K562 (cell line): Measurements from ENCODE around the gene MEF2D. TPM values are rescaled to one million over a fixed set of nuclear protein-coding genes. Genes with fewer than 3 reads are reported as not detected.

Experiments
- BRCA1 ChIP-seq, 2 experiments: fragments of 450-650 bp in 1 of 2; sonication (generic) in 1 of 2; formaldehyde crosslinking in 1 of 2; IDR thresholded peaks; 2 replicates each; pipeline versions ENCODE4 v1.5.0 to v1.6.1; 2017 to 2020; ENCODE audit warnings: mild to moderate bottlenecking in 1 of 2, missing genetic modification reagents in 1 of 2
- CEBPG ChIP-seq, 3 experiments: fragments of 200-800 bp in 1 of 3; sonication (Bioruptor generic) in 1 of 3; sonication (generic) in 1 of 3; formaldehyde crosslinking in 1 of 3; IDR thresholded peaks in 2 of 3; conservative IDR thresholded peaks in 1 of 3; 2 replicates each; pipeline versions ENCODE4 v1.6.1 to v1.8.0; 2016 to 2022; ENCODE audit warnings: missing compliant biosample characterization in 2 of 3, missing genetic modification characterization in 2 of 3, mild to moderate bottlenecking in 1 of 3, missing genetic modification reagents in 1 of 3
- E2F6 ChIP-seq, 2 experiments: IDR thresholded peaks; 2 replicates each; pipeline ENCODE4 v1.6.1; 2011; ENCODE audit warnings: borderline replicate concordance in 1 of 2, control low read depth in 1 of 2, low read depth in 1 of 2, low read length in 1 of 2, mild to moderate bottlenecking in 1 of 2, mixed read lengths in 1 of 2, moderate library complexity in 1 of 2; ENCODE audit not compliant: insufficient read depth in 1 of 2, insufficient read length in 1 of 2, poor library complexity in 1 of 2, severe bottlenecking in 1 of 2; ENCODE audit errors: extremely low read depth in 1 of 2
- ETV1 ChIP-seq: fragments of 450-650 bp; conservative IDR thresholded peaks from 2 replicates; pipeline ENCODE4 v1.6.1; 2016; ENCODE audit warnings: missing genetic modification characterization, control low read depth, low read depth, missing compliant biosample characterization
- HNRNPLL ChIP-seq: fragments of 200-400 bp; formaldehyde crosslinking; IDR thresholded peaks from 2 replicates; pipeline ENCODE4 v1.6.1; 2017; ENCODE audit warnings: low read length, low read depth, mild to moderate bottlenecking; ENCODE audit not compliant: poor library complexity, severe bottlenecking
- ID3 ChIP-seq, 2 experiments: fragments of 250-450 bp in 1 of 2; fragments of 450-650 bp in 1 of 2; sonication (Bioruptor Pico) in 1 of 2; IDR thresholded peaks; 2 replicates each; pipeline versions ENCODE4 v1.6.1 to v1.8.0; 2016 to 2021; ENCODE audit warnings: mild to moderate bottlenecking in 2 of 2, moderate library complexity in 2 of 2, missing compliant biosample characterization in 1 of 2, missing genetic modification characterization in 1 of 2
- KLF1 ChIP-seq: fragments of 450-650 bp; IDR thresholded peaks from 2 replicates; pipeline ENCODE4 v1.6.1; 2016; ENCODE audit warnings: missing genetic modification characterization, missing compliant biosample characterization
- MAZ ChIP-seq, 2 experiments: fragments of 450-650 bp in 1 of 2; sonication (generic) in 1 of 2; formaldehyde crosslinking; IDR thresholded peaks in 1 of 2; conservative IDR thresholded peaks in 1 of 2; 2 replicates each; pipeline versions ENCODE4 v1.4.0 to v1.5.0; 2020; ENCODE audit warnings: mild to moderate bottlenecking in 1 of 2, missing genetic modification reagents in 1 of 2
- MEF2D ChIP-seq: conservative IDR thresholded peaks from 2 replicates; pipeline ENCODE4 v1.6.1; 2016; ENCODE audit warnings: low read depth, missing genetic modification characterization, missing compliant biosample characterization
- PHTF2 ChIP-seq: fragments of 250-450 bp; sonication (Bioruptor Pico); IDR thresholded peaks from 2 replicates; pipeline ENCODE4 v1.5.0; 2021; ENCODE audit warnings: mild to moderate bottlenecking
- SIRT6 ChIP-seq: IDR thresholded peaks from one replicate; pipeline ENCODE4 v1.6.1; 2012; ENCODE audit warnings: low read depth, mild to moderate bottlenecking, control low read depth, inconsistent platforms, low read length, moderate library complexity
- SMAD2 ChIP-seq: fragments of 150-350 bp; IDR thresholded peaks from 2 replicates; pipeline ENCODE4 v1.6.1; 2014; ENCODE audit warnings: low read depth, mild to moderate bottlenecking, low read length
- STAG1 ChIP-seq: sonication (generic); formaldehyde crosslinking; IDR thresholded peaks from 2 replicates; pipeline ENCODE4 v1.5.0; 2020; ENCODE audit warnings: missing genetic modification reagents, borderline replicate concordance
- SUPT5H ChIP-seq: fragments of 450-650 bp; IDR thresholded peaks from 2 replicates; pipeline ENCODE4 v1.6.1; 2016
- TBP ChIP-seq: optimal IDR thresholded peaks from 2 replicates; pipeline ENCODE3; 2011; ENCODE audit warnings: low read depth, low read length, improper control_type of control experiment
- TCFL5 ChIP-seq: fragments of 250-450 bp; sonication (Bioruptor Pico); conservative IDR thresholded peaks from 2 replicates; pipeline ENCODE4 v1.6.1; 2021; ENCODE audit warnings: mild to moderate bottlenecking, moderate library complexity, matching md5 sums
- TEAD4 ChIP-seq, 2 experiments: sonication (generic) in 1 of 2; formaldehyde crosslinking in 1 of 2; IDR thresholded peaks; 2 replicates each; pipeline versions ENCODE4 v1.6.1 to v1.8.0; 2012 to 2022; ENCODE audit warnings: borderline replicate concordance in 1 of 2, inconsistent platforms in 1 of 2, low read length in 1 of 2, mild to moderate bottlenecking in 1 of 2, missing genetic modification reagents in 1 of 2
- TRIM28 ChIP-seq: fragments of 450-650 bp; IDR thresholded peaks from 2 replicates; pipeline ENCODE4 v1.6.1; 2017
- ZBTB7A ChIP-seq: IDR thresholded peaks from 2 replicates; pipeline ENCODE4 v1.6.1; 2011; ENCODE audit warnings: low read depth, mild to moderate bottlenecking, low read length, moderate library complexity, borderline replicate concordance; ENCODE audit not compliant: control insufficient read depth
- ZC3H11A ChIP-seq: IDR thresholded peaks from 2 replicates; pipeline ENCODE4 v1.6.1; 2012; ENCODE audit warnings: low read depth, low read length, improper control_type of control experiment
- ZNF239 ChIP-seq: fragments of 250-450 bp; sonication (Bioruptor Pico); IDR thresholded peaks from 2 replicates; pipeline ENCODE4 v1.4.0; 2020; ENCODE audit warnings: mild to moderate bottlenecking
- ZNF699 ChIP-seq: fragments of 250-450 bp; sonication (Bioruptor Pico); IDR thresholded peaks from 2 replicates; pipeline ENCODE4 v1.8.0; 2021; ENCODE audit warnings: mild to moderate bottlenecking, moderate library complexity; ENCODE audit not compliant: insufficient replicate concordance
- polyA plus RNA-seq, 8 experiments: library from polyadenylated mRNA; depleted of rRNA in 4 of 8; stranded (reverse) in 5 of 8; unstranded in 3 of 8; fragments of >200 nt; fragmentation: Nextera tagmentation in 2 of 8; fragmentation: Illumina TruSeq in 1 of 8; extraction: Ambion mirVana in 2 of 8; extraction: Trizol in 1 of 8; gene quantifications; 2 replicates each; pipeline versions ENCODE4 v1.2.1 to v1.2.3, GENCODE V29; 2011 to 2014; ENCODE audit warnings: inconsistent platforms in 1 of 8, missing spikeins in 1 of 8
- total RNA-seq, 7 experiments: library from RNA; depleted of rRNA in 6 of 7; stranded (reverse); fragments of >200 nt in 6 of 7; fragmentation: Illumina TruSeq in 2 of 7; extraction: Trizol in 2 of 7; gene quantifications; 2 replicates each; pipeline versions ENCODE4 v1.2.1 to v1.2.3, GENCODE V29; 2011 to 2021; ENCODE audit warnings: low replicate concordance in 1 of 7
- TF ChIP-seq, protein P1 (sequence below): fragments of 250-450 bp; sonication (Bioruptor Pico); IDR thresholded peaks from 2 replicates; pipeline ENCODE4 v1.6.1; 2021; ENCODE audit warnings: mild to moderate bottlenecking

MEF2D gene
- total and polyA plus RNA-seq, 9 of the 15 experiments (the other 6 are each of a cell fraction or from before 2014, with no cell fraction given) = 0.10 to 19.5 (median 2.6) TPM

DNA sequence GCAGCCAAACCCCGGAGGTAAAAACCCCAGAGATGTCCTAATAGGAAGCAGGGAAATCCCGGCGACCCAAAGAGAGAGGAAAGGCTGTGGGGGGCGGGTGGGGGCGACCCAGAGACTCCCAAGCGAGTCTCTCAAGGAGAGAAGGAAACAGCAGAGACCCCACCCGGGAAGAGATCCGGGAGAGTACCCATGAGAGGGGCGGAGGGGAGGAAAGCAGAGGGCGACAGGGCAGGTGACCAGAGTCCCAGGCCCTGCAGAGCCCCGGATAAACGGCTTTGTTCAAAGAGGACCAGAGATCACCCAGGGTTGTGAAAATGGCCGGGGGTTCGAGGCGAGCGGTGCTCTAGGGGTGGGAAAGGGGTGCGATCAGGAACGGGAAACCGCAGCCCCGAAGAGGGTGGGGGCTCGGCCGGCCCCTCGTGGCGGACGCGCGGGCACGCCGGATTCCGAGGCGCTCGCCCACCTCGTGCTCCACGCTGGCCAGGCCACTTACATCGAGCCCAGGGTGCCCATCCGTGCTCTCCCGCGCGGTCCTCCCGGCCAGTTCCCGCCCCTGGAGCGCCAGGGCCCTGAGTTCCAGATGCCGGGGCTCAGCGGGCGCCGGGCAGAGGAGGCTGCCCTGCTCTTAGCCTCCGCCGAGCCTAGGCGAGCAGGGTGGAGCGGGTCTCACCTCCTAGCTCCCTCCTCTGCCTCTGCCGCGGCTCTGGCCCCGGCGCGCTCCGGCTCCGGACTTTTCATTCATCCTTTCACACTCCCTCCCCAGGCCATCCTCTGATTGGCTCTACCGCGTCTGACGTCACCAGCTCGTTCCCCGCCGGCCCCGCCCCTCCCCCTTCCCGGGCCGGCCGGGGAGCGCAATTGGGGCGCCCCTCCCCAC, 79.3 kb downstream of the MEF2D start (continued):
- TF ChIP-seq E2F6 (IDR thresholded peaks at IDR 0.05; ENCODE audit: borderline replicate concordance in 1 of 2, extremely low read depth in 1 of 2, insufficient read depth in 1 of 2, insufficient read length in 1 of 2, low read depth in 1 of 2, low read length in 1 of 2, poor library complexity in 1 of 2, severe bottlenecking in 1 of 2) (peak; percentile 88 to 93), KLF1 (tag) (no peak), MAZ (CRISPR knock-in tag; conservative IDR thresholded peaks at IDR 0.05 in 1 of 2, IDR thresholded peaks at IDR 0.05 in 1 of 2) (peak; percentile 64 to 69; a peak in 3 of 4 replicates), PHTF2 (CRISPR knock-in tag) (no peak), TEAD4 (IDR thresholded peaks at IDR 0.05; ENCODE audit: low read length) (no peak), TEAD4 (CRISPR knock-in tag; IDR thresholded peaks at IDR 0.05; ENCODE audit: borderline replicate concordance) (peak; percentile 90; the same call in 1 of the 2 replicates), SMAD2 (no peak), TRIM28 (no peak), ZBTB7A (0 out of 2 replicates have a peak, but pooled peaks have one; percentile 46), ZNF699 (no peak), MEF2D (no peak), TBP (peak; percentile 90), STAG1 (CRISPR knock-in tag) (peak; percentile 69; the same call in 1 of the 2 replicates), ID3 (CRISPR knock-in tag; IDR thresholded peaks at IDR 0.05) (no peak), ID3 (tag; IDR thresholded peaks at IDR 0.05) (0 out of 2 replicates have a peak, but pooled peaks have one; percentile 40), ZC3H11A (no peak), SIRT6 (no peak), BRCA1 (IDR thresholded peaks at IDR 0.05) (no peak), BRCA1 (CRISPR knock-in tag; IDR thresholded peaks at IDR 0.05) (0 out of 2 replicates have a peak, but pooled peaks have one; percentile 88), CEBPG (CRISPR knock-in tag; IDR thresholded peaks at IDR 0.05) (no peak; the same call in 1 of the 2 replicates), CEBPG (tag; conservative IDR thresholded peaks at IDR 0.05 in 1 of 2, IDR thresholded peaks at IDR 0.05 in 1 of 2) (no peak), SUPT5H (peak; percentile 52; the same call in 1 of the 2 replicates), TCFL5 (CRISPR knock-in tag) (no peak), HNRNPLL (no peak), ETV1 (tag) (no peak), ZNF239 (CRISPR knock-in tag) (no peak)
- TF ChIP-seq, protein P1, sequence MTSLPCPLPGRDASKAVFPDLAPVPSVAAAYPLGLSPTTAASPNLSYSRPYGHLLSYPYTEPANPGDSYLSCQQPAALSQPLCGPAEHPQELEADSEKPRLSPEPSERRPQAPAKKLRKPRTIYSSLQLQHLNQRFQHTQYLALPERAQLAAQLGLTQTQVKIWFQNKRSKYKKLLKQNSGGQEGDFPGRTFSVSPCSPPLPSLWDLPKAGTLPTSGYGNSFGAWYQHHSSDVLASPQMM (CRISPR knock-in tag) = no peak
